Right forelimb (tissue), 1 donor: ENCODE data around the gene DBX2.
"Not testable (repeated sequence)": the region's sequence is repeated elsewhere in the genome, so short reads cannot be mapped to it uniquely, and the experiment has no call there.

ENCODE experiments used
- DNase-seq: peaks from one replicate; pipeline ENCODE4 v3.0.0-alpha.2; 2018

The DBX2 gene

GRCh38 chr12:45008211-45008610, 42.7 kb downstream of the DBX2 start:
- DNase-seq: no peak

GRCh38 chr12:44999355-44999754, 51.5 kb downstream of the DBX2 start:
- DNase-seq: no peak

DNA sequence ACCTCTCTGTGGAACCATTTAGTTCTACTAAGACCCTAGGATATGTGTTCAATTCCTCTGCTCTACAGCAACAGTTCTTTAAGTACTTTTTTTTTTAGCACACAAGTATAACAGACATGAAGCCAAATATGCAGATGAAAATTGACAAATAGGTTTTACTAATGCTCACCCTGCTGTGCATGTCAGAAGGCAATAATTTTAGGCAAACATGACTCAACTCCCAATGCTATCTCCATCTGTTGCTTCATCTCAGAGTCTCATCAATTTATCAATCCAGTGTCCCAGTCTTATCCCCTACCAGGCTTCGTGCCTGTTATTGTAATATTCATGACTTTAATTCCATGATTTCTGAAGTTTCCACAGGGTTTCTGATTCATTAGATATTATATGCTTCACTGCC, 57.7 kb downstream of the DBX2 start:
- DNase-seq: no peak

DNA sequence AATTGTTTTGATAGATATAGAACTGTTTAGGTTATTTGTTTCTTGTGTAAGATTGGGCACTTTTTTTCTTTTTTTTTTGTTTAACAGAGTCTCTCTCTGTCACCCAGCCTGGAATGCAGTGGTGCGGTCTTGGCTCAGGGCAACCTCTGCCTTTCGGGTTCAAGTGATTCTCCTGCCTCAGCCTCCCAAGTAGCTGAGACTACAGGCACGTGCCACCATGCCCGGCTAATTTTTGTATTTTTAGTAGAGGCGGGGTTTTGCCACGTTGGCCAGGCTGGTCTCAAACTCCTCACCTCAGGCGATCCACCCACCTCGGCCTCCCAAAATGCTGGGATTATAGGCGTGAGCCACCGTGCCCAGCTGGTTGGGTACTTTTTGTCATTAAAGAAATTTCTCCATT, 66.0 kb downstream of the DBX2 start:
- not testable (repeated sequence) for DNase-seq

DNA sequence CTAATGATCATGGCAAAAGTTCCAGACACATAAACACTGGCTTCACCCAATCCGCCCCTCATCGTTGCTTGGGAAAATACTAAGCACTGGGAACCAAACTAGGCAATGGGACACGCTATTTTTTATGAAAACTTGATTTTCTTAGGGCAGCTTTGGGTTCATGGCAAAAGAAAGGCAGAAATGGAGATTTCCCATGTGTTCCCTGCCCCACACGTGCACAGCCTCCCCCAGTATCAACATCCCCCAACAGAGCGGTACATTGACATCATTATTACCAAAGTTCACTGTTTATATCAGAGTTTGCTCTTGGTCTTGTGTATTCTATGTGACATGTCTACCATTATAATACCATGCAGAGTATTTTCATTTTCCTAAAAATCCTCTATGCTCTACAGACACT, 71.0 kb downstream of the DBX2 start:
- DNase-seq: no peak

- DNase-seq: no peak
Measured at GRCh38 chr12:44976246-44976645, 74.7 kb downstream of the DBX2 start.

- DNase-seq: no peak
Measured at GRCh38 chr12:44972746-44973421, 78.0 kb downstream of the DBX2 start.

- no peak for DNase-seq
Measured at GRCh38 chr12:44968965-44969364, 81.9 kb downstream of the DBX2 start.
